Endothelial cell of umbilical vein (primary cell): ENCODE data around the gene BDH1. TPM values are rescaled to one million over a fixed set of nuclear protein-coding genes. Genes with fewer than 3 reads are reported as not detected.

Experiments
- Bru-seq: library from RNA; stranded (reverse); fragments of 400-500 nt; gene quantifications from one replicate; lab custom pipeline; 2021; lab: Mats Ljungman, UMichigan
- BruChase-seq, 2 experiments: library from RNA; stranded (reverse); fragments of 400-500 nt; gene quantifications; one replicate each; lab custom pipeline; 2021; lab: Mats Ljungman, UMichigan
- BruUV-seq: library from RNA; stranded (reverse); fragments of 400-500 nt; replicated peaks from 2 replicates; lab custom pipeline; 2021; lab: Mats Ljungman, UMichigan
- CTCF ChIA-PET: fragments of 300-600, 350-600 bp; sonication (Branson Sonifier 250); formaldehyde crosslinking; loops from one replicate; lab custom pipeline; 2021; ENCODE audit warnings: antibody characterized with exemption, inconsistent platforms; lab: Charles Lee
- POLR2A ChIA-PET: fragments of 300-600, 350-600 bp; sonication (Branson Sonifier 250); formaldehyde crosslinking; loops from one replicate; lab custom pipeline; 2021; ENCODE audit warnings: antibody characterized with exemption, inconsistent platforms; lab: Charles Lee
- DNase-seq: peaks from one replicate; pipeline ENCODE4 v3.0.0-alpha.2; 2011; ENCODE audit warnings: low read depth, low spot score
- FAIRE-seq: peaks from 2 replicates; lab custom pipeline; 2011; peaks lifted over from hg19 to GRCh38; lab: Jason Lieb, UNC
- H2AFZ ChIP-seq: 2 replicates; pipeline ENCODE4 v1.6.0; 2012; ENCODE audit warnings: low read depth, low read length, control low read depth, inconsistent platforms
- H3K27ac ChIP-seq: 2 replicates; pipeline ENCODE4 v1.5.1; 2011; ENCODE audit warnings: low read depth, mild to moderate bottlenecking, control low read depth, low read length, moderate library complexity; ENCODE audit not compliant: insufficient read depth
- H3K27me3 ChIP-seq, 2 experiments: 2 replicates each; pipeline versions ENCODE4 v1.6.0 to v1.6.1; 2011; ENCODE audit warnings: low read length in 2 of 2, mixed read lengths in 1 of 2; ENCODE audit not compliant: control insufficient read depth in 2 of 2, insufficient read depth in 2 of 2
- H3K36me3 ChIP-seq, 2 experiments: 2 replicates in 1 of 2; 3 replicates in 1 of 2; pipeline ENCODE4 v1.5.1; 2011; ENCODE audit warnings: low read length in 2 of 2, mild to moderate bottlenecking in 1 of 2, moderate library complexity in 1 of 2; ENCODE audit not compliant: control insufficient read depth in 2 of 2, insufficient read depth in 2 of 2; ENCODE audit errors: extremely low read depth in 1 of 2
- H3K4me1 ChIP-seq: 3 replicates; pipeline ENCODE4 v1.5.1; 2011; ENCODE audit warnings: mild to moderate bottlenecking, low read length; ENCODE audit not compliant: control insufficient read depth, insufficient read depth; ENCODE audit errors: extremely low read depth
- H3K4me2 ChIP-seq: 2 replicates; pipeline ENCODE4 v1.6.1; 2011; ENCODE audit warnings: low read length, control low read depth, mixed read lengths; ENCODE audit not compliant: insufficient read depth
- H3K4me3 ChIP-seq, 3 experiments: fragments of 200-600 bp in 1 of 3; sonication (generic), shearing (Covaris generic) in 1 of 3; replicated peaks in 1 of 3; 2 replicates each; pipeline ENCODE4 v1.5.1; 2011 to 2016; ENCODE audit warnings: control low read depth in 3 of 3, low read length in 3 of 3, mild to moderate bottlenecking in 2 of 3, inconsistent platforms in 1 of 3, low read depth in 1 of 3, moderate library complexity in 1 of 3; ENCODE audit not compliant: insufficient read depth in 1 of 3
- H3K79me2 ChIP-seq: 2 replicates; pipeline ENCODE4 v1.6.0; 2012; ENCODE audit warnings: low read length, inconsistent platforms; ENCODE audit not compliant: control insufficient read depth, insufficient read depth
- H3K9ac ChIP-seq: replicated peaks from 2 replicates; pipeline ENCODE3; 2011; ENCODE audit warnings: low read length, control low read depth; ENCODE audit not compliant: insufficient read depth; ENCODE audit errors: extremely low read depth
- H3K9me1 ChIP-seq: replicated peaks from 3 replicates; pipeline ENCODE4 v1.6.0; 2011; ENCODE audit warnings: mild to moderate bottlenecking, low read length; ENCODE audit not compliant: control insufficient read depth, insufficient read depth; ENCODE audit errors: extremely low read depth
- H3K9me3 ChIP-seq: replicated peaks from 2 replicates; pipeline ENCODE4 v1.5.1; 2012; ENCODE audit warnings: low read length, inconsistent platforms; ENCODE audit not compliant: control insufficient read depth, insufficient read depth
- H4K20me1 ChIP-seq: replicated peaks from 2 replicates; pipeline ENCODE3; 2011; ENCODE audit warnings: mild to moderate bottlenecking, low read length; ENCODE audit not compliant: control insufficient read depth, insufficient read depth; ENCODE audit errors: extremely low read depth
- EZH2 ChIP-seq: IDR thresholded peaks from 2 replicates; pipeline ENCODE4 v1.6.1; 2012; ENCODE audit warnings: borderline replicate concordance, low read depth, mild to moderate bottlenecking, moderate library complexity, low read length, inconsistent platforms; ENCODE audit not compliant: severe bottlenecking
- GATA2 ChIP-seq: IDR thresholded peaks from 2 replicates; pipeline ENCODE4 v1.7.0; 2011; ENCODE audit warnings: low read depth, mild to moderate bottlenecking, moderate library complexity, mixed read lengths, low read length; ENCODE audit not compliant: insufficient read length, insufficient read depth
- dilution Hi-C: fragments of 300-500 bp; cut with MboI; formaldehyde crosslinking; loops from one replicate; pipeline ENCODE4 v1.15.0; 2019; ENCODE audit warnings: low sequenced_read_pairs; ENCODE audit not compliant: extremely low pct_ligation_motif_present
- intact Hi-C: fragments of 100-400 bp; cut with micrococcal nuclease; formaldehyde crosslinking; loops from one replicate; pipeline ENCODE4 v1.10.0; 2022
- long read RNA-seq: library from polyadenylated mRNA; stranded (forward); transcript quantifications from one replicate; pipeline ENCODE4 v2.0.0, GENCODE V29; 2021
- polyA minus RNA-seq, 3 experiments: library from RNA; depleted of rRNA, polyadenylated mRNA; stranded (reverse); fragments of >200 nt; gene quantifications; 1 replicate in 1 of 3; 2 replicates in 2 of 3; pipeline ENCODE4 v1.2.3, GENCODE V29; 2011
- polyA plus RNA-seq, 4 experiments: library from polyadenylated mRNA; depleted of rRNA in 3 of 4; stranded (reverse) in 3 of 4; unstranded in 1 of 4; fragments of >200 nt; gene quantifications; 2 replicates each; pipeline versions ENCODE4 v1.2.1 to v1.2.3, GENCODE V29; 2011 to 2012; ENCODE audit warnings: missing spikeins in 1 of 4
- total RNA-seq: library from RNA; stranded (reverse); gene quantifications from 2 replicates; pipeline ENCODE4 v1.2.3, GENCODE V29; 2021

The BDH1 gene
- 7.3 and 12.2 TPM in 2 replicates for total RNA-seq
- polyA plus RNA-seq: 5.3 and 6.9 TPM in 2 replicates
- 7.0 and 9.6 TPM in 2 replicates for polyA plus RNA-seq (2011; cell fraction: cytosol; rRNA removed)
- 16.6 and 17.7 TPM in 2 replicates for polyA plus RNA-seq (2011; cell fraction: nucleus; rRNA removed)
- 2.2 and 2.8 TPM in 2 replicates for polyA plus RNA-seq (2012)
- polyA minus RNA-seq: 7.9 and 14.0 TPM in 2 replicates
- 1.8 TPM for polyA minus RNA-seq (2011; cell fraction: cytosol; rRNA and poly(A)+ RNA removed)
- 4.1 and 5.2 TPM in 2 replicates for polyA minus RNA-seq (2011; cell fraction: nucleus; rRNA and poly(A)+ RNA removed)
- percentile 33 among the genes with signal in this experiment for Bru-seq, nascent RNA
- BruChase-seq, experiment 1, labeled RNA remaining after a 6-hour chase: percentile 40 among the genes with signal in this experiment
- BruChase-seq, experiment 2, labeled RNA remaining after a 2-hour chase: percentile 38 among the genes with signal in this experiment
- long read RNA-seq, partial matches to known transcripts: 0 of 7 reads
- long read RNA-seq, other reads (novel, unspliced or antisense): 2 of 7 reads

- dilution Hi-C loops (no loop called here), intact Hi-C loops (no loop called here)
- Histone ChIP-seq H3K36me3 (no peaks in the 10 kb centered on the region), H3K27ac (no peak within 1 kb of the TSS), H3K27me3 (peaks cover 13 to 30% of the 10 kb centered on the region in 2 experiments), H3K79me2 (no peaks in the 10 kb centered on the region), H3K9me3 (no peaks in the 10 kb centered on the region), H3K4me3 (peak within 1 kb of the TSS; percentile 47 to 77 (median 48)), H3K4me2 (peak within 1 kb of the TSS; percentile 71), H3K9me1 (no peaks in the 10 kb centered on the region), H3K4me1 (peaks cover 6% of the 10 kb centered on the region), H4K20me1 (no peaks in the 10 kb centered on the region), H2AFZ (peak within 1 kb of the TSS; percentile 47), H3K9ac (peak within 1 kb of the TSS; percentile 4)
- peak; percentile 13 for DNase-seq
- no TSS peak for BruUV-seq
- FAIRE-seq: no peak
- CTCF ChIA-PET: no interaction called here
- TF ChIP-seq EZH2 (peak; percentile 44), GATA2 (no peak)
- POLR2A ChIA-PET: interaction anchor here (0.6 kb wide), 1 partner anchor 389 kb away, joined by 4 read pairs; no protein-coding TSS in a partner anchor
Observed at GRCh38 chr3:197555281-197556261, at the start of gene BDH1. Gene BDH1, minus strand, starts transcription at chr3:197555968. Its CDS starts 9,525 bp downstream, at chr3:197546443.
